OCI-M1 (cell line): ENCODE data around the gene ARHGEF7.

Experiments used
- DNase-seq: peaks from one replicate; lab custom pipeline; 2025; lab: John Stamatoyannopoulos, UW

ARHGEF7 gene

GRCh38 chr13:111201304-111201940, 86.3 kb downstream of the ARHGEF7 start:
- no peak for DNase-seq

- no peak for DNase-seq
Observed at GRCh38 chr13:111202156-111202621, 87.1 kb downstream of the ARHGEF7 start.

GRCh38 chr13:111202745-111203144, 87.6 kb downstream of the ARHGEF7 start:
- DNase-seq: peak; percentile 61

GRCh38 chr13:111203736-111204389, 88.8 kb downstream of the ARHGEF7 start:
- no peak for DNase-seq

GRCh38 chr13:111204438-111205177, 89.5 kb downstream of the ARHGEF7 start:
- peak; percentile 39 for DNase-seq

- no peak for DNase-seq
Observed at GRCh38 chr13:111206148-111206547, 91.0 kb downstream of the ARHGEF7 start.

- no peak for DNase-seq
Observed at GRCh38 chr13:111209613-111210012, 94.5 kb downstream of the ARHGEF7 start.

- DNase-seq: no peak
Observed at GRCh38 chr13:111210091-111210490, 95.0 kb downstream of the ARHGEF7 start.

GRCh38 chr13:111210544-111211469, 95.7 kb downstream of the ARHGEF7 start:
- DNase-seq: no peak

- DNase-seq: no peak
Observed at GRCh38 chr13:111211789-111212516, 96.8 kb downstream of the ARHGEF7 start.

- no peak for DNase-seq
Observed at GRCh38 chr13:111212517-111212873, 97.4 kb downstream of the ARHGEF7 start.

- peak; percentile 39 for DNase-seq
Observed at GRCh38 chr13:111213964-111214726, 99.0 kb downstream of the ARHGEF7 start.

GRCh38 chr13:111215081-111216047, 100.3 kb downstream of the ARHGEF7 start:
- no peak for DNase-seq

- DNase-seq: peak; percentile 21
Observed at GRCh38 chr13:111216166-111216960, 101.3 kb downstream of the ARHGEF7 start.

GRCh38 chr13:111217641-111218040, 102.5 kb downstream of the ARHGEF7 start:
- no peak for DNase-seq

- peak; percentile 10 for DNase-seq
Observed at GRCh38 chr13:111219280-111219679, 104.2 kb downstream of the ARHGEF7 start.

- no peak for DNase-seq
Observed at GRCh38 chr13:111219950-111220349, 104.8 kb downstream of the ARHGEF7 start.

- no peak for DNase-seq
Observed at GRCh38 chr13:111225166-111225565, 110.1 kb downstream of the ARHGEF7 start.
